Caki2 (cell line): ENCODE results near the gene ZNF592. TPM values are rescaled to one million over a fixed set of nuclear protein-coding genes. Genes with fewer than 3 reads are reported as not detected.
"Not testable (repeated sequence)": the region's sequence is repeated elsewhere in the genome, so short reads cannot be mapped to it uniquely, and the experiment has no call there.

Source experiments
- DNase-seq: peaks from one replicate; pipeline ENCODE4 v3.0.0-alpha.2; 2015; ENCODE audit warnings: low read depth
- in situ Hi-C: cut with HindIII; loops from 2 replicates; pipeline ENCODE4 v1.10.0; 2016; ENCODE audit warnings: low sequenced_read_pairs, low pct_unique_long_range_greater_than_20kb, mixed read lengths
- total RNA-seq: library from RNA; depleted of rRNA; stranded (reverse); fragments of >200 nt; shearing (Covaris generic); gene quantifications from 2 replicates; pipeline ENCODE4 v1.2.3, GENCODE V29; 2014; ENCODE audit warnings: low replicate concordance; rRNA removed

Gene ZNF592
- total RNA-seq: 5.8 and 7.2 TPM in 2 replicates

GRCh38 chr15:84748274-84749110, at the start of gene ZNF592:
TSS of gene ZNF592 (plus strand) at chr15:84748592. CDS start at chr15:84782676, 34,084 bp downstream.
- in situ Hi-C loops: no loop called here
- DNase-seq: no peak

GRCh38 chr15:84699538-84700191, 48.7 kb upstream of the ZNF592 start:
- in situ Hi-C loops: no loop called here
- no peak for DNase-seq

GRCh38 chr15:84702961-84703482, 45.4 kb upstream of the ZNF592 start:
- no peak for DNase-seq
- in situ Hi-C loops: no loop called here

GRCh38 chr15:84703808-84704207, 44.6 kb upstream of the ZNF592 start:
- in situ Hi-C loops: no loop called here
- no peak for DNase-seq

- in situ Hi-C loops: no loop called here
- no peak for DNase-seq
These were observed 34.0 kb upstream of the ZNF592 start for GRCh38 chr15:84714372-84714771.

- no peak for DNase-seq
- in situ Hi-C loops: no loop called here
These were observed 33.6 kb upstream of the ZNF592 start for GRCh38 chr15:84714821-84715220.

- no peak for DNase-seq
- in situ Hi-C loops: no loop called here
These were observed 32.9 kb upstream of the ZNF592 start for GRCh38 chr15:84715441-84716035.

GRCh38 chr15:84716036-84716732, 32.2 kb upstream of the ZNF592 start, which contains the start of gene SEC11A:
TSS of gene SEC11A (minus strand) at chr15:84716139. CDS start at chr15:84716075, 64 bp downstream.
- DNase-seq: peak; percentile 96
- in situ Hi-C loops: no loop called here

- in situ Hi-C loops: no loop called here
These were observed 27.0 kb upstream of the ZNF592 start for GRCh38 chr15:84721371-84721770.

GRCh38 chr15:84722628-84723027, 25.8 kb upstream of the ZNF592 start:
- in situ Hi-C loops: no loop called here
- DNase-seq: no peak

More at GRCh38 chr15:84721371-84721770, 27.0 kb upstream of the ZNF592 start:
- DNase-seq: no peak

- in situ Hi-C loops: no loop called here
- DNase-seq: no peak
These were observed 23.3 kb upstream of the ZNF592 start for GRCh38 chr15:84725001-84725491.

GRCh38 chr15:84727429-84727828, 21.0 kb upstream of the ZNF592 start:
- in situ Hi-C loops: no loop called here
- no peak for DNase-seq

- DNase-seq: no peak
- in situ Hi-C loops: no loop called here
These were observed 16.6 kb upstream of the ZNF592 start for GRCh38 chr15:84731774-84732173.

GRCh38 chr15:84734794-84735479, 13.5 kb upstream of the ZNF592 start:
- DNase-seq: peak; percentile 99

GRCh38 chr15:84735480-84736061, 12.8 kb upstream of the ZNF592 start:
- in situ Hi-C loops, DNase-seq: not testable (repeated sequence)

More at GRCh38 chr15:84734794-84735479, 13.5 kb upstream of the ZNF592 start:
- in situ Hi-C loops: no loop called here

GRCh38 chr15:84736375-84736774, 12.0 kb upstream of the ZNF592 start:
- no peak for DNase-seq
- in situ Hi-C loops: no loop called here

- DNase-seq: no peak
- in situ Hi-C loops: no loop called here
These were observed 11.4 kb upstream of the ZNF592 start for GRCh38 chr15:84737005-84737404.
